H7 (cell line): ENCODE data around the gene ZNF503. TPM values are rescaled to one million over a fixed set of nuclear protein-coding genes. Genes with fewer than 3 reads are reported as not detected.
A peak's percentile ranks its signal among the peaks of the same experiment; 100 is the strongest.

Experiments used
- DNase-seq: peaks from one replicate; pipeline ENCODE4 v3.0.0; 2012
- H3K27me3 ChIP-seq: 2 replicates; pipeline ENCODE4 v1.6.0; 2011; ENCODE audit warnings: mild to moderate bottlenecking, low read length; ENCODE audit not compliant: control insufficient read depth, insufficient read depth
- H3K36me3 ChIP-seq: replicated peaks from 2 replicates; pipeline ENCODE4 v1.5.1; 2011; ENCODE audit warnings: low read length; ENCODE audit not compliant: control insufficient read depth, insufficient read depth
- H3K4me3 ChIP-seq: 2 replicates; pipeline ENCODE4 v1.5.1; 2011; ENCODE audit warnings: low read depth, mild to moderate bottlenecking, control low read depth, low read length, moderate library complexity; ENCODE audit not compliant: insufficient read depth
- total RNA-seq: library from RNA; depleted of rRNA; stranded (reverse); fragments of >200 nt; shearing (Covaris generic); gene quantifications from 2 replicates; pipeline ENCODE4 v1.2.3, GENCODE V29; 2014

The ZNF503 gene
- total RNA-seq, 1 experiment from 2014 or later = 0.03 TPM

GRCh38 chr10:75425291-75426079 lies 23.9 kb upstream of the ZNF503 start:
- H3K4me3 ChIP-seq = no peak overlapping the region
- H3K27me3 ChIP-seq = peaks cover 76% of the 10 kb centered on the region
- H3K36me3 ChIP-seq = no peaks in the 10 kb centered on the region
- DNase-seq = no peak

GRCh38 chr10:75424571-75424970 lies 23.0 kb upstream of the ZNF503 start:
- no peaks in the 10 kb centered on the region for H3K36me3 ChIP-seq
- H3K27me3 ChIP-seq = peaks cover 76% of the 10 kb centered on the region
- DNase-seq = no peak

GRCh38 chr10:75422913-75423312 lies 21.3 kb upstream of the ZNF503 start:
- Histone ChIP-seq H3K36me3 (no peaks in the 10 kb centered on the region), H3K27me3 (peaks cover 76% of the 10 kb centered on the region), H3K4me3 (no peak overlapping the region)
- no peak for DNase-seq

More at GRCh38 chr10:75424571-75424970, 23.0 kb upstream of the ZNF503 start:
- no peak overlapping the region for H3K4me3 ChIP-seq

- no peak for DNase-seq
- H3K4me3 ChIP-seq = no peak overlapping the region
- no peaks in the 10 kb centered on the region for H3K36me3 ChIP-seq
- peaks cover 85% of the 10 kb centered on the region for H3K27me3 ChIP-seq
These were observed 17.1 kb upstream of the ZNF503 start for GRCh38 chr10:75418712-75419111.

- H3K27me3 ChIP-seq = peaks cover 87% of the 10 kb centered on the region
- no peak for DNase-seq
- no peaks in the 10 kb centered on the region for H3K36me3 ChIP-seq
- H3K4me3 ChIP-seq = no peak overlapping the region
These were observed 16.7 kb upstream of the ZNF503 start for GRCh38 chr10:75418293-75418692.

GRCh38 chr10:75417522-75417927 lies 16.0 kb upstream of the ZNF503 start:
- peaks cover 87% of the 10 kb centered on the region for H3K27me3 ChIP-seq
- peak; percentile 71 for DNase-seq
- no peak overlapping the region for H3K4me3 ChIP-seq
- no peaks in the 10 kb centered on the region for H3K36me3 ChIP-seq

- Histone ChIP-seq H3K36me3 (no peaks in the 10 kb centered on the region), H3K4me3 (no peak overlapping the region), H3K27me3 (peaks cover 95% of the 10 kb centered on the region)
- no peak for DNase-seq
These were observed 13.0 kb upstream of the ZNF503 start for GRCh38 chr10:75414527-75414926.

- Histone ChIP-seq H3K36me3 (no peaks in the 10 kb centered on the region), H3K27me3 (peaks cover 98% of the 10 kb centered on the region), H3K4me3 (no peak overlapping the region)
- DNase-seq = peak; percentile 48
These were observed 8.8 kb upstream of the ZNF503 start for GRCh38 chr10:75410132-75411005.

GRCh38 chr10:75408911-75409885 lies 7.6 kb upstream of the ZNF503 start:
- peak; percentile 98 for DNase-seq
- Histone ChIP-seq H3K4me3 (peak overlapping the region; percentile 63), H3K36me3 (no peaks in the 10 kb centered on the region), H3K27me3 (peaks cover 98% of the 10 kb centered on the region)

- peak; percentile 77 for DNase-seq
- Histone ChIP-seq H3K27me3 (peaks cover 98% of the 10 kb centered on the region), H3K4me3 (peak overlapping the region; percentile 63), H3K36me3 (no peaks in the 10 kb centered on the region)
These were observed 6.9 kb upstream of the ZNF503 start for GRCh38 chr10:75408509-75408875.

GRCh38 chr10:75407713-75408508 lies 6.3 kb upstream of the ZNF503 start:
- peaks cover 98% of the 10 kb centered on the region for H3K27me3 ChIP-seq
- DNase-seq = peak; percentile 81
- H3K36me3 ChIP-seq = no peaks in the 10 kb centered on the region
- H3K4me3 ChIP-seq = peak overlapping the region; percentile 20

GRCh38 chr10:75407224-75407712 lies 5.7 kb upstream of the ZNF503 start:
- H3K27me3 ChIP-seq = peaks cover 95% of the 10 kb centered on the region
- H3K4me3 ChIP-seq = no peak overlapping the region
- DNase-seq = peak; percentile 78
- no peaks in the 10 kb centered on the region for H3K36me3 ChIP-seq

- H3K4me3 ChIP-seq = no peak overlapping the region
- peak; percentile 59 for DNase-seq
- peaks cover 91% of the 10 kb centered on the region for H3K27me3 ChIP-seq
- no peaks in the 10 kb centered on the region for H3K36me3 ChIP-seq
These were observed 5.1 kb upstream of the ZNF503 start for GRCh38 chr10:75406462-75407223.
